DND-41 (cell line): ENCODE results near the gene TMEFF2.

Experiments used
- ATAC-seq: fragments of 200-7000 bp; cut with Tn5 transposase; 3 replicates; pipeline ENCODE4 v1.9.1; 2021; ENCODE audit warnings: low read depth; ENCODE audit not compliant: insufficient read depth
- DNase-seq: peaks from one replicate; pipeline ENCODE4 v3.0.0-alpha.2; 2020
- H2AFZ ChIP-seq: 2 replicates; pipeline ENCODE4 v1.6.0; 2012; ENCODE audit warnings: low read depth, low read length
- H3K27ac ChIP-seq: 2 replicates; pipeline ENCODE4 v1.5.1; 2012; ENCODE audit warnings: low read length, inconsistent platforms
- H3K27me3 ChIP-seq: fragments of 200-600 bp; sonication (generic); 2 replicates; pipeline ENCODE4 v1.6.0; 2012; ENCODE audit warnings: low read length, mild to moderate bottlenecking, inconsistent platforms; ENCODE audit not compliant: insufficient read depth, poor library complexity
- H3K36me3 ChIP-seq: 2 replicates; pipeline ENCODE4 v1.5.1; 2012; ENCODE audit warnings: low read length, inconsistent platforms; ENCODE audit not compliant: insufficient read depth
- H3K4me1 ChIP-seq: 2 replicates; pipeline ENCODE4 v1.5.1; 2012; ENCODE audit warnings: mild to moderate bottlenecking, low read length; ENCODE audit not compliant: insufficient read depth
- H3K4me2 ChIP-seq: 2 replicates; pipeline ENCODE4 v1.6.0; 2012; ENCODE audit warnings: mild to moderate bottlenecking, moderate library complexity, low read length, inconsistent platforms; ENCODE audit not compliant: insufficient read depth
- H3K4me3 ChIP-seq, 2 experiments: fragments of 200-600 bp in 1 of 2; shearing (Covaris generic) in 1 of 2; 2 replicates each; pipeline ENCODE4 v1.5.1; 2012 to 2016; ENCODE audit warnings: inconsistent platforms in 2 of 2, low read length in 2 of 2, mild to moderate bottlenecking in 2 of 2, low read depth in 1 of 2, moderate library complexity in 1 of 2
- H3K79me2 ChIP-seq: 2 replicates; pipeline ENCODE4 v1.6.0; 2012; ENCODE audit warnings: low read length, inconsistent platforms; ENCODE audit not compliant: insufficient read depth
- H3K9ac ChIP-seq: 2 replicates; pipeline ENCODE4 v1.6.0; 2012; ENCODE audit warnings: low read depth, mild to moderate bottlenecking, inconsistent platforms, low read length, moderate library complexity
- H3K9me3 ChIP-seq: 2 replicates; pipeline ENCODE4 v1.5.1; 2012; ENCODE audit warnings: low read length, moderate library complexity, mild to moderate bottlenecking, inconsistent platforms; ENCODE audit not compliant: insufficient read depth, severe bottlenecking
- H4K20me1 ChIP-seq: 2 replicates; pipeline ENCODE4 v1.6.0; 2012; ENCODE audit warnings: low read length; ENCODE audit not compliant: insufficient read depth
- EZH2 ChIP-seq: IDR thresholded peaks from 3 replicates; pipeline ENCODE4 v1.6.1; 2012; ENCODE audit warnings: borderline replicate concordance, low read depth, mild to moderate bottlenecking, moderate library complexity, low read length, inconsistent platforms; ENCODE audit not compliant: severe bottlenecking
- TF ChIP-seq, protein P1 (sequence below): IDR thresholded peaks from 2 replicates; pipeline ENCODE4 v1.5.1; 2012; ENCODE audit warnings: borderline replicate concordance, low read length, moderate library complexity, mild to moderate bottlenecking; ENCODE audit not compliant: poor library complexity, severe bottlenecking; ENCODE audit errors: extremely low read depth

TMEFF2 gene

DNA sequence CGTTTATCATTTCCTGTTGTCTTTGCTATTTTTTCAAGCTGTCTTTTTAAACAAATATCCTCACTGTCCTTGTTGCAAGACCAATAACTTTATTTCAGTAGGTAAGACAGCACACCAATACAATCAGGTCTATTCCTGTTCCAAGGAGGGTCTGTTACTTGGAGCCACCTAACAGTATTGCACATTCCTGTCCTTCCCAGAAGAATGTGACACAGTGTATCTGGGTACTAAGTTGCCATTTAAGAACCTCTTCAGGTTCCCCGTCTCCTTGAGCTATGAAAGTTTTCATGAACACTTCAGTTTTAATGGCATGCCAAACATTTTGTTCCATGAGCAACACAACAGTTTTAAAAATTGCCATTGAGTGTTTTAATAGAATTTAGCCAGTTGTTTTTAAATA, 209.0 kb downstream of the TMEFF2 start:
- DNase-seq (no peak), ATAC-seq (no peak)
- Histone ChIP-seq H3K4me2 (no peak overlapping the region), H3K79me2 (no peaks in the 10 kb centered on the region), H2AFZ (no peak overlapping the region), H3K27me3 (peaks cover 4% of the 10 kb centered on the region), H3K27ac (no peak overlapping the region), H3K4me1 (no peaks in the 10 kb centered on the region), H4K20me1 (no peaks in the 10 kb centered on the region), H3K9me3 (no peaks in the 10 kb centered on the region), H3K36me3 (no peaks in the 10 kb centered on the region), H3K4me3 (no peak overlapping the region), H3K9ac (no peak overlapping the region)
- no peak for TF ChIP-seq EZH2
- TF ChIP-seq, protein P1, sequence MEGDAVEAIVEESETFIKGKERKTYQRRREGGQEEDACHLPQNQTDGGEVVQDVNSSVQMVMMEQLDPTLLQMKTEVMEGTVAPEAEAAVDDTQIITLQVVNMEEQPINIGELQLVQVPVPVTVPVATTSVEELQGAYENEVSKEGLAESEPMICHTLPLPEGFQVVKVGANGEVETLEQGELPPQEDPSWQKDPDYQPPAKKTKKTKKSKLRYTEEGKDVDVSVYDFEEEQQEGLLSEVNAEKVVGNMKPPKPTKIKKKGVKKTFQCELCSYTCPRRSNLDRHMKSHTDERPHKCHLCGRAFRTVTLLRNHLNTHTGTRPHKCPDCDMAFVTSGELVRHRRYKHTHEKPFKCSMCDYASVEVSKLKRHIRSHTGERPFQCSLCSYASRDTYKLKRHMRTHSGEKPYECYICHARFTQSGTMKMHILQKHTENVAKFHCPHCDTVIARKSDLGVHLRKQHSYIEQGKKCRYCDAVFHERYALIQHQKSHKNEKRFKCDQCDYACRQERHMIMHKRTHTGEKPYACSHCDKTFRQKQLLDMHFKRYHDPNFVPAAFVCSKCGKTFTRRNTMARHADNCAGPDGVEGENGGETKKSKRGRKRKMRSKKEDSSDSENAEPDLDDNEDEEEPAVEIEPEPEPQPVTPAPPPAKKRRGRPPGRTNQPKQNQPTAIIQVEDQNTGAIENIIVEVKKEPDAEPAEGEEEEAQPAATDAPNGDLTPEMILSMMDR, result no peak

DNA sequence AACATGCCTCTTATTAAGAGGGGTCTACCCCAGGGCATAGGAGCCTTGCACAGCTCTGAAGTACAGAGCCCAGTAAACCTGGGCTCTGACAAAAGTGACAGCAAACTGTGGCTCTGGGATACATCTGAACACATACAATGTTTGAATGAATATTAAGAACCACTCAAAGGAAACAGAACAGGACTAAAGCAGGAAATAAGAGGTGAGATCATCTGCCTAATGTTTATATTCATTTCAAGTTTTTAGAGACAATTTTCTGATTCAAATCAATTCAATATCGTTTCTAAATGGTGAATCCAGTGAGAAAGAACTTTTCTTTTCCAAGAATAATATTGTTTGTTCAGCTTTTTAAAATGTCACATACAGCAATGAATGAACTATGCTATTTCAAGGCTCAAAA, 211.1 kb downstream of the TMEFF2 start:
- H3K4me2 ChIP-seq, result no peak overlapping the region
- no peaks in the 10 kb centered on the region for H4K20me1 ChIP-seq
- H3K4me3 ChIP-seq, result no peak overlapping the region
- no peaks in the 10 kb centered on the region for H3K4me1 ChIP-seq
- H3K36me3 ChIP-seq, result no peaks in the 10 kb centered on the region
- no peak overlapping the region for H3K27ac ChIP-seq
- no peak overlapping the region for H2AFZ ChIP-seq
- peaks cover 4% of the 10 kb centered on the region for H3K27me3 ChIP-seq
- H3K9ac ChIP-seq, result no peak overlapping the region
- H3K79me2 ChIP-seq, result no peaks in the 10 kb centered on the region
- no peak for DNase-seq
- no peak for ATAC-seq
- TF ChIP-seq, protein P1, result no peak
- TF ChIP-seq EZH2, result no peak
- no peaks in the 10 kb centered on the region for H3K9me3 ChIP-seq

GRCh38 chr2:191983186-191983585, 211.5 kb downstream of the TMEFF2 start:
- Histone ChIP-seq H2AFZ (no peak overlapping the region), H3K27me3 (peaks cover 4% of the 10 kb centered on the region), H3K36me3 (no peaks in the 10 kb centered on the region), H3K4me1 (no peaks in the 10 kb centered on the region), H3K4me2 (no peak overlapping the region), H3K27ac (no peak overlapping the region), H3K79me2 (no peaks in the 10 kb centered on the region), H3K9me3 (no peaks in the 10 kb centered on the region), H3K4me3 (no peak overlapping the region), H3K9ac (no peak overlapping the region), H4K20me1 (no peaks in the 10 kb centered on the region)
- no peak for DNase-seq
- no peak for ATAC-seq
- TF ChIP-seq EZH2, result no peak
- TF ChIP-seq, protein P1, result no peak

- no peak for DNase-seq
Measured at GRCh38 chr2:191981706-191982105, 213.0 kb downstream of the TMEFF2 start.

More at GRCh38 chr2:191981706-191982105, 213.0 kb downstream of the TMEFF2 start:
- H3K4me1 ChIP-seq, result no peaks in the 10 kb centered on the region
- H3K79me2 ChIP-seq, result no peaks in the 10 kb centered on the region
- no peaks in the 10 kb centered on the region for H3K9me3 ChIP-seq
- H3K4me2 ChIP-seq, result no peak overlapping the region
- H3K9ac ChIP-seq, result no peak overlapping the region
- no peaks in the 10 kb centered on the region for H3K36me3 ChIP-seq
- H4K20me1 ChIP-seq, result no peaks in the 10 kb centered on the region
- H3K4me3 ChIP-seq, result no peak overlapping the region
- TF ChIP-seq, protein P1, result no peak
- H3K27ac ChIP-seq, result no peak overlapping the region
- no peak overlapping the region for H2AFZ ChIP-seq
- ATAC-seq, result no peak
- peaks cover 4% of the 10 kb centered on the region for H3K27me3 ChIP-seq
